HCT116 (cell line): Measurements from ENCODE around the gene ZNF304. TPM values are rescaled to one million over a fixed set of nuclear protein-coding genes. Genes with fewer than 3 reads are reported as not detected.

Experiments
- ATAC-seq: fragments of 200-7000 bp; cut with Tn5 transposase; 2 replicates; pipeline ENCODE4 v1.9.1; 2020; ENCODE audit warnings: mild to moderate bottlenecking, moderate library complexity
- BruUV-seq: library from RNA; stranded (reverse); fragments of 400-500 nt; replicated peaks from 2 replicates; lab custom pipeline; 2021; lab: Mats Ljungman, UMichigan
- CTCF ChIA-PET: fragments of 300-600 bp; sonication (Branson Sonifier 250); formaldehyde crosslinking; loops from one replicate; lab custom pipeline; 2021; ENCODE audit warnings: antibody characterized with exemption; lab: Charles Lee
- POLR2A ChIA-PET: fragments of 300-600, 350-600 bp; sonication (Branson Sonifier 250); formaldehyde crosslinking; loops from one replicate; lab custom pipeline; 2021; ENCODE audit warnings: antibody characterized with exemption; lab: Charles Lee
- RAD21 ChIA-PET, 2 experiments: fragments of 300-600 bp; sonication (Branson Sonifier 250); formaldehyde crosslinking; loops; one replicate each; lab custom pipeline; 2023; ENCODE audit warnings: low total read pairs in 2 of 2; ENCODE audit not compliant: uncharacterized antibody in 2 of 2, unreplicated experiment in 2 of 2, low non-redundant PET in 1 of 2; lab: Charles Lee
- DNase-seq: peaks from one replicate; pipeline ENCODE4 v3.0.0-alpha.2; 2010; ENCODE audit warnings: low read depth, low spot score
- H2AFZ ChIP-seq: fragments of 200-600 bp; shearing (Covaris generic), sonication (generic); 2 replicates; pipeline ENCODE4 v1.6.1; 2017; ENCODE audit warnings: low read depth, mixed run types, mixed read lengths, antibody characterized with exemption, low read length; ENCODE audit not compliant: poor library complexity, severe bottlenecking
- H3K27ac ChIP-seq: 2 replicates; pipeline ENCODE4 v1.5.1; 2012; ENCODE audit warnings: low read depth, low read length
- H3K27me3 ChIP-seq: fragments of 200-600 bp; sonication (generic); 2 replicates; pipeline ENCODE4 v1.6.1; 2016; ENCODE audit warnings: mixed run types, low read length, mixed read lengths; ENCODE audit not compliant: insufficient read depth
- H3K36me3 ChIP-seq, 2 experiments: fragments of 200-500 bp in 1 of 2; fragments of 200-600 bp in 1 of 2; sonication (Bioruptor generic) in 1 of 2; sonication (generic) in 1 of 2; 2 replicates each; pipeline versions ENCODE4 v1.5.1 to v1.6.1; 2014 to 2016; ENCODE audit warnings: low read length in 2 of 2, inconsistent platforms in 1 of 2, mixed read lengths in 1 of 2, mixed run types in 1 of 2; ENCODE audit not compliant: insufficient read depth in 2 of 2, control insufficient read depth in 1 of 2
- H3K4me1 ChIP-seq, 2 experiments: fragments of 200-600 bp in 1 of 2; sonication (generic) in 1 of 2; 2 replicates each; pipeline versions ENCODE4 v1.5.1 to v1.6.1; 2012 to 2017; ENCODE audit warnings: low read length in 2 of 2, inconsistent platforms in 1 of 2, mild to moderate bottlenecking in 1 of 2, mixed read lengths in 1 of 2, mixed run types in 1 of 2, moderate library complexity in 1 of 2; ENCODE audit not compliant: insufficient read depth in 2 of 2, control insufficient read depth in 1 of 2
- H3K4me2 ChIP-seq: fragments of 200-600 bp; sonication (generic); 2 replicates; pipeline ENCODE4 v1.6.1; 2017; ENCODE audit warnings: mixed run types, low read length, mixed read lengths
- H3K4me3 ChIP-seq, 2 experiments: fragments of 200-600 bp in 1 of 2; sonication (generic) in 1 of 2; replicated peaks in 1 of 2; 2 replicates each; pipeline ENCODE4 v1.5.1; 2011 to 2016; ENCODE audit warnings: low read length in 2 of 2, control low read depth in 1 of 2, low read depth in 1 of 2, mild to moderate bottlenecking in 1 of 2, mixed read lengths in 1 of 2, mixed run types in 1 of 2
- H3K79me2 ChIP-seq: fragments of 200-600 bp; sonication (generic); 2 replicates; pipeline ENCODE4 v1.6.1; 2017; ENCODE audit warnings: mild to moderate bottlenecking, mixed run types, low read length, moderate library complexity, mixed read lengths; ENCODE audit not compliant: insufficient read depth
- H3K9ac ChIP-seq: fragments of 200-600 bp; sonication (generic); 2 replicates; pipeline ENCODE4 v1.6.1; 2016; ENCODE audit warnings: low read length, mixed read lengths
- H3K9me2 ChIP-seq: fragments of 200-600 bp; sonication (generic), shearing (Covaris generic); 2 replicates; pipeline ENCODE4 v1.6.1; 2017; ENCODE audit warnings: mixed run types, mild to moderate bottlenecking, moderate library complexity; ENCODE audit not compliant: insufficient read depth
- H3K9me3 ChIP-seq, 2 experiments: fragments of 200-500 bp in 1 of 2; fragments of 200-600 bp in 1 of 2; sonication (Bioruptor generic) in 1 of 2; sonication (generic) in 1 of 2; 2 replicates each; pipeline ENCODE4 v1.6.1; 2014 to 2017; ENCODE audit warnings: low read length in 2 of 2, mixed read lengths in 2 of 2, inconsistent platforms in 1 of 2, low read depth in 1 of 2, mild to moderate bottlenecking in 1 of 2, mixed run types in 1 of 2, moderate library complexity in 1 of 2; ENCODE audit not compliant: control insufficient read depth in 1 of 2, insufficient read depth in 1 of 2
- H4K20me1 ChIP-seq: fragments of 200-600 bp; sonication (generic), shearing (Covaris generic); 2 replicates; pipeline ENCODE4 v1.6.1; 2017; ENCODE audit warnings: mixed run types, mild to moderate bottlenecking, moderate library complexity; ENCODE audit not compliant: insufficient read depth
- CBX3 ChIP-seq: IDR thresholded peaks from 2 replicates; pipeline ENCODE4 v1.6.1; 2012; ENCODE audit warnings: low read depth
- CEBPB ChIP-seq: IDR thresholded peaks from 2 replicates; pipeline ENCODE4 v1.6.1; 2012; ENCODE audit warnings: low read depth
- EGR1 ChIP-seq: IDR thresholded peaks from 2 replicates; pipeline ENCODE4 v1.6.1; 2012; ENCODE audit warnings: low read depth
- ELF1 ChIP-seq: IDR thresholded peaks from 2 replicates; pipeline ENCODE4 v1.6.1; 2012; ENCODE audit warnings: low read depth, borderline replicate concordance
- EZH2 ChIP-seq: fragments of 200-600 bp; sonication (generic); IDR thresholded peaks from 2 replicates; pipeline ENCODE4 v1.6.1; 2017; ENCODE audit warnings: antibody characterized with exemption, mixed run types
- EZH2phosphoT487 ChIP-seq: fragments of 200-600 bp; IDR thresholded peaks from 2 replicates; pipeline ENCODE4 v1.6.1; 2018; ENCODE audit warnings: antibody characterized with exemption, borderline replicate concordance
- FOSL1 ChIP-seq: IDR thresholded peaks from 2 replicates; pipeline ENCODE4 v1.6.1; 2012; ENCODE audit warnings: low read depth
- JUND ChIP-seq: IDR thresholded peaks from 2 replicates; pipeline ENCODE4 v1.6.1; 2012
- POLR2AphosphoS5 ChIP-seq: IDR thresholded peaks from 2 replicates; pipeline ENCODE4 v1.6.1; 2011; ENCODE audit warnings: mild to moderate bottlenecking, low read depth, low read length, moderate library complexity
- RAD21 ChIP-seq: IDR thresholded peaks from 2 replicates; pipeline ENCODE4 v1.6.1; 2012; ENCODE audit warnings: low read depth, mild to moderate bottlenecking
- SP1 ChIP-seq: IDR thresholded peaks from 2 replicates; pipeline ENCODE4 v1.6.1; 2012; ENCODE audit warnings: low read depth
- SRF ChIP-seq: IDR thresholded peaks from 2 replicates; pipeline ENCODE4 v1.6.1; 2012; ENCODE audit warnings: low read depth
- TCF7L2 ChIP-seq: IDR thresholded peaks from 2 replicates; pipeline ENCODE4 v1.7.0; 2011; ENCODE audit warnings: borderline replicate concordance, inconsistent platforms; ENCODE audit not compliant: insufficient read depth, insufficient read length; ENCODE audit errors: extremely low read depth
- YY1 ChIP-seq: IDR thresholded peaks from 2 replicates; pipeline ENCODE4 v1.6.1; 2011; ENCODE audit warnings: low read length, low read depth, moderate library complexity, mild to moderate bottlenecking; ENCODE audit not compliant: insufficient replicate concordance; ENCODE audit errors: extremely low read depth
- ZFX ChIP-seq: fragments of 450-650 bp; IDR thresholded peaks from 2 replicates; pipeline ENCODE4 v1.6.1; 2017
- intact Hi-C: fragments of 100-400 bp; cut with micrococcal nuclease; formaldehyde crosslinking; loops from 2 replicates; pipeline ENCODE4 v1.10.0; 2022
- total RNA-seq: library from RNA; stranded (reverse); gene quantifications from one replicate; pipeline ENCODE4 v1.2.1, GENCODE V29; 2021; ENCODE audit not compliant: unreplicated experiment
- TF ChIP-seq, protein P1 (sequence below): IDR thresholded peaks from 2 replicates; pipeline ENCODE4 v1.6.1; 2011; ENCODE audit warnings: mild to moderate bottlenecking, low read length, moderate library complexity; ENCODE audit not compliant: insufficient replicate concordance; ENCODE audit errors: extremely low read depth
- TF ChIP-seq, protein P2 (sequence below): IDR thresholded peaks from 2 replicates; pipeline ENCODE4 v1.6.1; 2012
- TF ChIP-seq, protein P3 (sequence below): IDR thresholded peaks from 2 replicates; pipeline ENCODE4 v1.6.1; 2012; ENCODE audit warnings: low read depth
- TF ChIP-seq, protein P4 (sequence below), 3 experiments: fragments of 200-600 bp in 1 of 3; sonication (generic) in 1 of 3; IDR thresholded peaks in 2 of 3; conservative IDR thresholded peaks in 1 of 3; 2 replicates each; pipeline ENCODE4 v1.5.1; 2012 to 2017; ENCODE audit warnings: low read depth in 2 of 3, low read length in 2 of 3, antibody characterized with exemption in 1 of 3, borderline replicate concordance in 1 of 3, control low read depth in 1 of 3, mild to moderate bottlenecking in 1 of 3, mixed read lengths in 1 of 3, mixed run types in 1 of 3, moderate library complexity in 1 of 3; ENCODE audit not compliant: insufficient read depth in 1 of 3

Gene ZNF304
- total RNA-seq, 1 experiment from 2014 or later = 6.3 TPM

DNA sequence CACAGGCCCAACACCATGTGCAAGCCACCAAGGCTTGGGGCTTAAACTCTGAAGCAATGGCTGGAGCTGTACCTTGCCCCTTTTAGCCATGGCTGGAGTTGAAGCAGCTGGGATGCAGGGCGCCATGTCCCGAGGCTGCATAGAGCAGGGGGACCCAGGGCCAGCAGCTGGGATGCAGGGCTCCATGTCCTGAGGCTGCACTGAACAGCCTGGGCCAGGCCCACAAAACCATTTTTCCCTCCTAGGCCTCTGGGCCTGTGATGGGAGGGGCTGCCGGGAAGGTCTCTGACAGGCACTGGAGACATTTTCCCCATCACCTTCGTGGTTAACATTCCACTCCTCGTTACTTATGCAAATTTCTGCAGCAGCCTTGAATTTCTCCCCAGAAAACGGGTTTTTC lies 23.1 kb downstream of the ZNF304 start:
- intact Hi-C loops = no loop called here
- Histone ChIP-seq H3K27ac (no peak overlapping the region), H3K79me2 (no peaks in the 10 kb centered on the region), H3K9me2 (no peaks in the 10 kb centered on the region), H3K27me3 (no peaks in the 10 kb centered on the region), H3K9ac (no peak overlapping the region), H3K36me3 (0 out of 4 replicates have a peak, but pooled peaks cover 0 to 8% of the 10 kb centered on the region in 2 experiments), H4K20me1 (no peaks in the 10 kb centered on the region), H3K4me3 (no peak overlapping the region), H2AFZ (no peak overlapping the region), H3K9me3 (peaks cover 21 to 25% of the 10 kb centered on the region in 2 experiments; a peak in 3 of 4 replicates), H3K4me1 (no peaks in the 10 kb centered on the region), H3K4me2 (no peak overlapping the region)
- RAD21 ChIA-PET = no interaction called here
- DNase-seq (no peak), ATAC-seq (no peak)
- no peak for TF ChIP-seq CEBPB
- TF ChIP-seq CBX3 = no peak
- no peak for TF ChIP-seq JUND
- TF ChIP-seq RAD21 = no peak
- TF ChIP-seq POLR2AphosphoS5 = no peak
- no peak for TF ChIP-seq SP1
- TF ChIP-seq EZH2 = no peak
- TF ChIP-seq FOSL1 = no peak
- TF ChIP-seq EZH2phosphoT487 = no peak
- TF ChIP-seq, protein P1, sequence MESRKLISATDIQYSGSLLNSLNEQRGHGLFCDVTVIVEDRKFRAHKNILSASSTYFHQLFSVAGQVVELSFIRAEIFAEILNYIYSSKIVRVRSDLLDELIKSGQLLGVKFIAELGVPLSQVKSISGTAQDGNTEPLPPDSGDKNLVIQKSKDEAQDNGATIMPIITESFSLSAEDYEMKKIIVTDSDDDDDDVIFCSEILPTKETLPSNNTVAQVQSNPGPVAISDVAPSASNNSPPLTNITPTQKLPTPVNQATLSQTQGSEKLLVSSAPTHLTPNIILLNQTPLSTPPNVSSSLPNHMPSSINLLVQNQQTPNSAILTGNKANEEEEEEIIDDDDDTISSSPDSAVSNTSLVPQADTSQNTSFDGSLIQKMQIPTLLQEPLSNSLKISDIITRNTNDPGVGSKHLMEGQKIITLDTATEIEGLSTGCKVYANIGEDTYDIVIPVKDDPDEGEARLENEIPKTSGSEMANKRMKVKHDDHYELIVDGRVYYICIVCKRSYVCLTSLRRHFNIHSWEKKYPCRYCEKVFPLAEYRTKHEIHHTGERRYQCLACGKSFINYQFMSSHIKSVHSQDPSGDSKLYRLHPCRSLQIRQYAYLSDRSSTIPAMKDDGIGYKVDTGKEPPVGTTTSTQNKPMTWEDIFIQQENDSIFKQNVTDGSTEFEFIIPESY = no peak
- no peak for TF ChIP-seq SRF
- TF ChIP-seq, protein P2, sequence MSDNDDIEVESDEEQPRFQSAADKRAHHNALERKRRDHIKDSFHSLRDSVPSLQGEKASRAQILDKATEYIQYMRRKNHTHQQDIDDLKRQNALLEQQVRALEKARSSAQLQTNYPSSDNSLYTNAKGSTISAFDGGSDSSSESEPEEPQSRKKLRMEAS = no peak
- TF ChIP-seq YY1 = no peak
- TF ChIP-seq, protein P3, sequence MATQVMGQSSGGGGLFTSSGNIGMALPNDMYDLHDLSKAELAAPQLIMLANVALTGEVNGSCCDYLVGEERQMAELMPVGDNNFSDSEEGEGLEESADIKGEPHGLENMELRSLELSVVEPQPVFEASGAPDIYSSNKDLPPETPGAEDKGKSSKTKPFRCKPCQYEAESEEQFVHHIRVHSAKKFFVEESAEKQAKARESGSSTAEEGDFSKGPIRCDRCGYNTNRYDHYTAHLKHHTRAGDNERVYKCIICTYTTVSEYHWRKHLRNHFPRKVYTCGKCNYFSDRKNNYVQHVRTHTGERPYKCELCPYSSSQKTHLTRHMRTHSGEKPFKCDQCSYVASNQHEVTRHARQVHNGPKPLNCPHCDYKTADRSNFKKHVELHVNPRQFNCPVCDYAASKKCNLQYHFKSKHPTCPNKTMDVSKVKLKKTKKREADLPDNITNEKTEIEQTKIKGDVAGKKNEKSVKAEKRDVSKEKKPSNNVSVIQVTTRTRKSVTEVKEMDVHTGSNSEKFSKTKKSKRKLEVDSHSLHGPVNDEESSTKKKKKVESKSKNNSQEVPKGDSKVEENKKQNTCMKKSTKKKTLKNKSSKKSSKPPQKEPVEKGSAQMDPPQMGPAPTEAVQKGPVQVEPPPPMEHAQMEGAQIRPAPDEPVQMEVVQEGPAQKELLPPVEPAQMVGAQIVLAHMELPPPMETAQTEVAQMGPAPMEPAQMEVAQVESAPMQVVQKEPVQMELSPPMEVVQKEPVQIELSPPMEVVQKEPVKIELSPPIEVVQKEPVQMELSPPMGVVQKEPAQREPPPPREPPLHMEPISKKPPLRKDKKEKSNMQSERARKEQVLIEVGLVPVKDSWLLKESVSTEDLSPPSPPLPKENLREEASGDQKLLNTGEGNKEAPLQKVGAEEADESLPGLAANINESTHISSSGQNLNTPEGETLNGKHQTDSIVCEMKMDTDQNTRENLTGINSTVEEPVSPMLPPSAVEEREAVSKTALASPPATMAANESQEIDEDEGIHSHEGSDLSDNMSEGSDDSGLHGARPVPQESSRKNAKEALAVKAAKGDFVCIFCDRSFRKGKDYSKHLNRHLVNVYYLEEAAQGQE = no peak
- no peak for TF ChIP-seq TCF7L2
- TF ChIP-seq ZFX = no peak
- no peak for TF ChIP-seq EGR1
- TF ChIP-seq ELF1 = no peak
- TF ChIP-seq, protein P4, sequence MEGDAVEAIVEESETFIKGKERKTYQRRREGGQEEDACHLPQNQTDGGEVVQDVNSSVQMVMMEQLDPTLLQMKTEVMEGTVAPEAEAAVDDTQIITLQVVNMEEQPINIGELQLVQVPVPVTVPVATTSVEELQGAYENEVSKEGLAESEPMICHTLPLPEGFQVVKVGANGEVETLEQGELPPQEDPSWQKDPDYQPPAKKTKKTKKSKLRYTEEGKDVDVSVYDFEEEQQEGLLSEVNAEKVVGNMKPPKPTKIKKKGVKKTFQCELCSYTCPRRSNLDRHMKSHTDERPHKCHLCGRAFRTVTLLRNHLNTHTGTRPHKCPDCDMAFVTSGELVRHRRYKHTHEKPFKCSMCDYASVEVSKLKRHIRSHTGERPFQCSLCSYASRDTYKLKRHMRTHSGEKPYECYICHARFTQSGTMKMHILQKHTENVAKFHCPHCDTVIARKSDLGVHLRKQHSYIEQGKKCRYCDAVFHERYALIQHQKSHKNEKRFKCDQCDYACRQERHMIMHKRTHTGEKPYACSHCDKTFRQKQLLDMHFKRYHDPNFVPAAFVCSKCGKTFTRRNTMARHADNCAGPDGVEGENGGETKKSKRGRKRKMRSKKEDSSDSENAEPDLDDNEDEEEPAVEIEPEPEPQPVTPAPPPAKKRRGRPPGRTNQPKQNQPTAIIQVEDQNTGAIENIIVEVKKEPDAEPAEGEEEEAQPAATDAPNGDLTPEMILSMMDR (IDR thresholded peaks at IDR 0.05 in 2 of 3, conservative IDR thresholded peaks at IDR 0.05 in 1 of 3; ENCODE audit: borderline replicate concordance in 1 of 3, insufficient read depth in 1 of 3, low read depth in 2 of 3, low read length in 2 of 3) = no peak
- CTCF ChIA-PET = no interaction called here
- BruUV-seq = no TSS peak
- POLR2A ChIA-PET = no interaction called here
